ENCODE data around the gene SNCAIP. TPM values are rescaled to one million over a fixed set of nuclear protein-coding genes. Genes with fewer than 3 reads are reported as not detected.

SNCAIP gene
- total and polyA plus RNA-seq, 2 of the 4 experiments (the other 2 are of a cell fraction): 15.3 to 19.0 TPM

DNA sequence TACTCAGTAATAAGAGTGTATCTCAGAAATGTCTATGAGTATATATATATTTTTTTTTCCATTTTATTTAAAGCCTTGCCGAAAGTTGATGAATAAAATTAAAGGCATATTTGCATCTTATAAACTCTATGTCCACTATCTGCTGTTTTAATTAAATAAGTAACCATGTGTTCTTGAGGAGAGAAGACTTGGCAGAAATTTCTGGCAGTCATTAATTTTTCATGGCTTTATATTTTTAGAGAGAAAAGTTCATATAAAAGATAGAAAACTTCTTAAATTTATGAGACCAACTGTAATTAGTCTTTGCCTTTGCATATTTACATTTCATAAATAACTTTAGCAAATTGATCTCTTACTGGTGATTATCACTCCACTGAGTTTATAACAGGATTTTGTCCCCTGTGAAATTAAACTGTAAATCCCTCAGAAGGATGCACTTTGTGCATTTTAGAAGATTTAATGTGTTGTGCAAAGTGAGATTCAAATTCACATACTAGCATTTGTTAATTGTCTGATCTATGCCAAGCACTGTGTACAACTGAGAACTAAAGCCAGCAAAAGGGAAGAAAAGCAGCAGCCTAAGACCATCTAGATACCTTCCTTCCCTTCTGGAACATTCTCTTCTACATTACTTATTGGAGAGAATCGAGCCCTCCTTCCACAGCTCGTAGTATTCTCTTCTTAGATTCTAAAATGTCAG lies 108.7 kb downstream of the SNCAIP start:
- TF ChIP-seq CEBPB (IDR thresholded peaks at IDR 0.05; ENCODE audit: low read depth, low read length) (no peak), MAFK (IDR thresholded peaks at IDR 0.05; ENCODE audit: low read depth, low read length) (no peak), RCOR1 (IDR thresholded peaks at IDR 0.05; ENCODE audit: insufficient replicate concordance, low read length) (no peak), RFX5 (IDR thresholded peaks at IDR 0.05; ENCODE audit: low read depth, low read length) (no peak), BHLHE40 (IDR thresholded peaks at IDR 0.05; ENCODE audit: low read depth, low read length) (no peak), MXI1 (IDR thresholded peaks at IDR 0.05; ENCODE audit: borderline replicate concordance, low read depth, low read length) (no peak), MAZ (IDR thresholded peaks at IDR 0.05; ENCODE audit: borderline replicate concordance, low read depth, low read length) (no peak), NFE2L2 (IDR thresholded peaks at IDR 0.05; ENCODE audit: low read depth, low read length) (no peak), FOS (IDR thresholded peaks at IDR 0.05; ENCODE audit: low read depth, low read length) (no peak)
- TF ChIP-seq, protein P1, sequence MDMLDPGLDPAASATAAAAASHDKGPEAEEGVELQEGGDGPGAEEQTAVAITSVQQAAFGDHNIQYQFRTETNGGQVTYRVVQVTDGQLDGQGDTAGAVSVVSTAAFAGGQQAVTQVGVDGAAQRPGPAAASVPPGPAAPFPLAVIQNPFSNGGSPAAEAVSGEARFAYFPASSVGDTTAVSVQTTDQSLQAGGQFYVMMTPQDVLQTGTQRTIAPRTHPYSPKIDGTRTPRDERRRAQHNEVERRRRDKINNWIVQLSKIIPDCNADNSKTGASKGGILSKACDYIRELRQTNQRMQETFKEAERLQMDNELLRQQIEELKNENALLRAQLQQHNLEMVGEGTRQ (IDR thresholded peaks at IDR 0.05; ENCODE audit: low read depth, low read length): no peak
- TF ChIP-seq, protein P2, sequence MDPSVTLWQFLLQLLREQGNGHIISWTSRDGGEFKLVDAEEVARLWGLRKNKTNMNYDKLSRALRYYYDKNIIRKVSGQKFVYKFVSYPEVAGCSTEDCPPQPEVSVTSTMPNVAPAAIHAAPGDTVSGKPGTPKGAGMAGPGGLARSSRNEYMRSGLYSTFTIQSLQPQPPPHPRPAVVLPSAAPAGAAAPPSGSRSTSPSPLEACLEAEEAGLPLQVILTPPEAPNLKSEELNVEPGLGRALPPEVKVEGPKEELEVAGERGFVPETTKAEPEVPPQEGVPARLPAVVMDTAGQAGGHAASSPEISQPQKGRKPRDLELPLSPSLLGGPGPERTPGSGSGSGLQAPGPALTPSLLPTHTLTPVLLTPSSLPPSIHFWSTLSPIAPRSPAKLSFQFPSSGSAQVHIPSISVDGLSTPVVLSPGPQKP (IDR thresholded peaks at IDR 0.05; ENCODE audit: borderline replicate concordance, low read depth, low read length): no peak
- H3K56ac ChIP-seq (ENCODE audit: extremely low read depth, insufficient read depth, low read length): no peak overlapping the region
- no peak overlapping the region for H2AK5ac ChIP-seq (ENCODE audit: low read depth, low read length)
- ChIA-PET POLR2A (ENCODE audit: unreplicated experiment) (no interaction called here), CTCF (interaction anchor here (1.7 kb wide), 1 partner anchor 225 kb away, joined by 8 read pairs; no protein-coding TSS in a partner anchor)
- H3K79me1 ChIP-seq (ENCODE audit: low read depth in 1 of 2, low read length in 2 of 2): no peaks in the 10 kb centered on the region
- H3K27me3 ChIP-seq (ENCODE audit: control insufficient read depth, insufficient read depth, low read length): no peaks in the 10 kb centered on the region
- no peak overlapping the region for H4K8ac ChIP-seq (ENCODE audit: low read depth in 2 of 2, low read length in 2 of 2)
- H3K18ac ChIP-seq (ENCODE audit: low read depth, low read length): no peak overlapping the region
- H3K4me3 ChIP-seq (ENCODE audit: insufficient read depth, low read depth, low read length): no peak overlapping the region
- dilution Hi-C loops (cut with HindIII; ENCODE audit: low sequenced_read_pairs, unreplicated experiment): loop anchor here (25.0 kb wide), 1 partner anchor 233 kb away; no protein-coding TSS in a partner anchor
- H2AK9ac ChIP-seq (replicated peaks; ENCODE audit: low read depth, low read length, poor library complexity): no peak overlapping the region
- no peak overlapping the region for H2BK5ac ChIP-seq (ENCODE audit: low read depth, low read length, poor library complexity, severe bottlenecking)
- no peak overlapping the region for H3K9ac ChIP-seq (ENCODE audit: low read depth, low read length)
- H3K36me3 ChIP-seq (ENCODE audit: control insufficient read depth, insufficient read depth, low read length): no peaks in the 10 kb centered on the region
- WGBS, 2 experiments (ENCODE audit: extremely low coverage in 2 of 2, insufficient read length in 1 of 2): no CpG with 5 or more reads among the region's 3 CpGs
- no peak overlapping the region for H4K5ac ChIP-seq (ENCODE audit: low read depth, low read length)
- no peak for ATAC-seq (ENCODE audit: low read depth)
- H3K4ac ChIP-seq (ENCODE audit: low read depth, low read length): no peak overlapping the region
- no peaks in the 10 kb centered on the region for H4K20me1 ChIP-seq (ENCODE audit: insufficient read depth, low read length)
- H2AFZ ChIP-seq (replicated peaks; ENCODE audit: low read length, poor library complexity): no peak overlapping the region
- peaks cover 9% of the 10 kb centered on the region for H3K4me1 ChIP-seq (ENCODE audit: control insufficient read depth, insufficient read depth, low read length)
- BruUV-seq (replicated peaks): no TSS peak
- H3K23ac ChIP-seq (ENCODE audit: low read depth, low read length): no peak overlapping the region
- H3K9me3 ChIP-seq (ENCODE audit: control insufficient read depth, insufficient read depth, low read length): no peaks in the 10 kb centered on the region
- H3K14ac ChIP-seq (replicated peaks; ENCODE audit: low read depth, low read length): no peak overlapping the region
- H3K27ac ChIP-seq (ENCODE audit: insufficient read depth, low read length): no peak overlapping the region
- intact Hi-C loops (cut with micrococcal nuclease): no loop called here
- no peak overlapping the region for H2BK120ac ChIP-seq (ENCODE audit: low read depth, low read length)
- DNase-seq: no peak
- no peak overlapping the region for H3K4me2 ChIP-seq (ENCODE audit: low read depth, low read length)
- H2BK20ac ChIP-seq (ENCODE audit: low read depth, low read length): no peak overlapping the region
- no peak overlapping the region for H4K91ac ChIP-seq (ENCODE audit: insufficient read depth, low read depth, low read length)
- in situ Hi-C loops (cut with MboI; ENCODE audit: low sequenced_read_pairs): loop anchor here (25.0 kb wide), 1 partner anchor 458 kb away; the partner anchor contains the start of gene SRFBP1
- H3K9me1 ChIP-seq (ENCODE audit: insufficient read depth, low read length): no peaks in the 10 kb centered on the region; the same call in 1 of the 2 replicates
- H2BK15ac ChIP-seq (ENCODE audit: low read depth, low read length): no peak overlapping the region

Measured in IMR-90 (cell line).